MM.1S (cell line): ENCODE results near the gene TARP.

ENCODE experiments used
- DNase-seq: peaks from one replicate; pipeline ENCODE4 v3.0.0-alpha.2; 2015
- H2AFZ ChIP-seq: fragments of 300-600 bp; sonication (generic); 2 replicates; pipeline ENCODE4 v1.6.0; 2016; ENCODE audit warnings: antibody characterized with exemption, low read length
- H3F3A ChIP-seq: fragments of 300-600 bp; sonication (generic); 2 replicates; pipeline ENCODE4 v1.6.1; 2016; ENCODE audit warnings: mild to moderate bottlenecking, antibody characterized with exemption, low read length, moderate library complexity, mixed read lengths; ENCODE audit not compliant: insufficient read depth
- H3K27ac ChIP-seq: fragments of 300-600 bp; sonication (generic); 2 replicates; pipeline ENCODE4 v1.5.1; 2016; ENCODE audit warnings: mild to moderate bottlenecking, low read length
- H3K27me3 ChIP-seq: fragments of 300-600 bp; sonication (generic); replicated peaks from 2 replicates; pipeline ENCODE4 v1.6.0; 2016; ENCODE audit warnings: low read length; ENCODE audit not compliant: insufficient read depth
- H3K36me3 ChIP-seq: fragments of 300-600 bp; sonication (generic); replicated peaks from 2 replicates; pipeline ENCODE4 v1.6.1; 2016; ENCODE audit warnings: mild to moderate bottlenecking, low read length, mixed read lengths; ENCODE audit not compliant: insufficient read depth
- H3K4me1 ChIP-seq: fragments of 300-600 bp; sonication (generic); 2 replicates; pipeline ENCODE4 v1.6.1; 2016; ENCODE audit warnings: low read length, mixed read lengths
- H3K4me2 ChIP-seq: fragments of 300-600 bp; sonication (generic); 2 replicates; pipeline ENCODE4 v1.6.0; 2016; ENCODE audit warnings: low read depth, low read length
- H3K4me3 ChIP-seq: fragments of 300-600 bp; sonication (generic); 2 replicates; pipeline ENCODE4 v1.5.1; 2016; ENCODE audit warnings: low read length, mixed read lengths
- H3K79me2 ChIP-seq: fragments of 300-600 bp; sonication (generic); 2 replicates; pipeline ENCODE4 v1.6.1; 2016; ENCODE audit warnings: mixed run types, low read length, mixed read lengths
- H3K9ac ChIP-seq: fragments of 300-600 bp; sonication (generic); 2 replicates; pipeline ENCODE4 v1.6.1; 2016; ENCODE audit warnings: low read length, mixed read lengths
- H3K9me2 ChIP-seq: fragments of 300-600 bp; sonication (generic); replicated peaks from 2 replicates; pipeline ENCODE4 v1.6.1; 2016; ENCODE audit warnings: mild to moderate bottlenecking, low read length, mixed read lengths; ENCODE audit not compliant: insufficient read depth
- H3K9me3 ChIP-seq: fragments of 300-600 bp; sonication (generic); replicated peaks from 2 replicates; pipeline ENCODE4 v1.6.1; 2016; ENCODE audit warnings: mild to moderate bottlenecking, low read length, mixed read lengths; ENCODE audit not compliant: insufficient read depth
- H4K20me1 ChIP-seq: fragments of 300-600 bp; sonication (generic); 2 replicates; pipeline ENCODE4 v1.6.1; 2016; ENCODE audit warnings: mild to moderate bottlenecking, low read length, moderate library complexity, mixed read lengths; ENCODE audit not compliant: insufficient read depth
- EZH2 ChIP-seq: fragments of 300-600 bp; sonication (generic); optimal IDR thresholded peaks from 2 replicates; pipeline ENCODE3; 2017; ENCODE audit warnings: low read depth, mild to moderate bottlenecking, antibody characterized with exemption, low read length, mixed read lengths
- EZH2phosphoT487 ChIP-seq: fragments of 300-600 bp; sonication (generic); IDR thresholded peaks from 2 replicates; pipeline ENCODE4 v1.6.1; 2018; ENCODE audit warnings: antibody characterized with exemption, low read length
- TF ChIP-seq, protein P1 (sequence below): fragments of 300-600 bp; sonication (generic); IDR thresholded peaks from 2 replicates; pipeline ENCODE4 v1.5.1; 2016; ENCODE audit warnings: antibody characterized with exemption, low read length, mixed read lengths

The TARP gene

GRCh38 chr7:38309555-38309954 is 36.1 kb upstream of the TARP start:
- Histone ChIP-seq H3K27ac (no peak overlapping the region), H3K9ac (no peak overlapping the region), H2AFZ (no peak overlapping the region), H3K36me3 (no peaks in the 10 kb centered on the region), H4K20me1 (no peaks in the 10 kb centered on the region), H3K79me2 (no peaks in the 10 kb centered on the region), H3F3A (no peaks in the 10 kb centered on the region; the same call in 1 of the 2 replicates), H3K27me3 (no peaks in the 10 kb centered on the region), H3K4me3 (no peak overlapping the region), H3K4me1 (peaks cover 26% of the 10 kb centered on the region), H3K9me2 (no peaks in the 10 kb centered on the region), H3K4me2 (no peak overlapping the region), H3K9me3 (no peaks in the 10 kb centered on the region)
- TF ChIP-seq, protein P1, sequence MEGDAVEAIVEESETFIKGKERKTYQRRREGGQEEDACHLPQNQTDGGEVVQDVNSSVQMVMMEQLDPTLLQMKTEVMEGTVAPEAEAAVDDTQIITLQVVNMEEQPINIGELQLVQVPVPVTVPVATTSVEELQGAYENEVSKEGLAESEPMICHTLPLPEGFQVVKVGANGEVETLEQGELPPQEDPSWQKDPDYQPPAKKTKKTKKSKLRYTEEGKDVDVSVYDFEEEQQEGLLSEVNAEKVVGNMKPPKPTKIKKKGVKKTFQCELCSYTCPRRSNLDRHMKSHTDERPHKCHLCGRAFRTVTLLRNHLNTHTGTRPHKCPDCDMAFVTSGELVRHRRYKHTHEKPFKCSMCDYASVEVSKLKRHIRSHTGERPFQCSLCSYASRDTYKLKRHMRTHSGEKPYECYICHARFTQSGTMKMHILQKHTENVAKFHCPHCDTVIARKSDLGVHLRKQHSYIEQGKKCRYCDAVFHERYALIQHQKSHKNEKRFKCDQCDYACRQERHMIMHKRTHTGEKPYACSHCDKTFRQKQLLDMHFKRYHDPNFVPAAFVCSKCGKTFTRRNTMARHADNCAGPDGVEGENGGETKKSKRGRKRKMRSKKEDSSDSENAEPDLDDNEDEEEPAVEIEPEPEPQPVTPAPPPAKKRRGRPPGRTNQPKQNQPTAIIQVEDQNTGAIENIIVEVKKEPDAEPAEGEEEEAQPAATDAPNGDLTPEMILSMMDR, result no peak
- no peak for DNase-seq

DNA sequence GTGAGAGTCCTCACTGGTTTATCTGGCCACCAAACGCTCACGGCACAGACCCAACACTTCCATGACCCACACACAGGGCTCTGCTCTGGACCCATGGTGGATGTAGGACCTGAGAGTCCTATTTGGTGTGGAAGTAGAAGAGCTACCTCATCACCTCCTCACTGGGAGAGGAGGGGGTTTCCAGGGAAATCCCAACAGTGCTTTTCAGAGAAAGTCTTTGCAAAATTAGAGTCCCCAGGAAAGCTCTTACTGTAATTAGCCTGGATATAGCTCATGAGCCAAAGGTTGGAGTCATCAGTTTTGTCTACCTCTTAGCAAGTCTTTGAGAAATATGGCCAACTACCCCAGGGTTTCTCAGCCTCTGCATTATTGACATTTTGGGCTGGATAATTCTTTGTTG is 34.7 kb upstream of the TARP start:
- H3K27ac ChIP-seq, result no peak overlapping the region
- peaks cover 23% of the 10 kb centered on the region for H3K4me1 ChIP-seq
- H4K20me1 ChIP-seq, result no peaks in the 10 kb centered on the region
- H3K27me3 ChIP-seq, result no peaks in the 10 kb centered on the region
- no peaks in the 10 kb centered on the region for H3K9me2 ChIP-seq
- H3K9me3 ChIP-seq, result no peaks in the 10 kb centered on the region
- TF ChIP-seq EZH2 (no peak), EZH2phosphoT487 (no peak)
- TF ChIP-seq, protein P1, result no peak
- no peaks in the 10 kb centered on the region; the same call in 1 of the 2 replicates for H3F3A ChIP-seq
- H3K36me3 ChIP-seq, result no peaks in the 10 kb centered on the region
- no peak overlapping the region for H3K4me2 ChIP-seq
- no peaks in the 10 kb centered on the region for H3K79me2 ChIP-seq
- H3K9ac ChIP-seq, result no peak overlapping the region
- DNase-seq, result no peak
- no peak overlapping the region for H2AFZ ChIP-seq
- H3K4me3 ChIP-seq, result no peak overlapping the region

- H3K36me3 ChIP-seq, result no peaks in the 10 kb centered on the region
- no peak overlapping the region for H3K27ac ChIP-seq
- no peak overlapping the region for H3K9ac ChIP-seq
- no peak overlapping the region for H3K4me3 ChIP-seq
- H3K4me2 ChIP-seq, result no peak overlapping the region
- H3K9me3 ChIP-seq, result no peaks in the 10 kb centered on the region
- no peak for DNase-seq
- H4K20me1 ChIP-seq, result no peaks in the 10 kb centered on the region
- H3K27me3 ChIP-seq, result no peaks in the 10 kb centered on the region
- H3K79me2 ChIP-seq, result no peaks in the 10 kb centered on the region
- H2AFZ ChIP-seq, result no peak overlapping the region
- TF ChIP-seq EZH2, result no peak
- TF ChIP-seq, protein P1, result no peak
- TF ChIP-seq EZH2phosphoT487, result no peak
- peaks cover 18% of the 10 kb centered on the region for H3K4me1 ChIP-seq
- H3K9me2 ChIP-seq, result no peaks in the 10 kb centered on the region
- no peaks in the 10 kb centered on the region; the same call in 1 of the 2 replicates for H3F3A ChIP-seq
Observed at GRCh38 chr7:38307640-38308039, 34.2 kb upstream of the TARP start.
